Immature natural killer cell (primary cell): Measurements from ENCODE around the gene TADA2B. TPM values are rescaled to one million over a fixed set of nuclear protein-coding genes. Genes with fewer than 3 reads are reported as not detected.
"Not testable (repeated sequence)": the region's sequence is repeated elsewhere in the genome, so short reads cannot be mapped to it uniquely, and the experiment has no call there.

ENCODE experiments used
- DNase-seq, 3 donors: peaks; one replicate each; pipeline ENCODE4 v3.0.0; 2022; ENCODE audit warnings: mixed read lengths in 1 of 3
- H3K27ac Mint-ChIP-seq, 6 donors: one replicate each; pipeline ENCODE4 v1.8.0; 2020; ENCODE audit warnings: mixed read lengths in 6 of 6, mild to moderate bottlenecking in 5 of 6, inconsistent platforms in 4 of 6, moderate library complexity in 3 of 6
- H3K27me3 Mint-ChIP-seq, 3 donors: one replicate each; pipeline ENCODE4 v1.8.0; 2020 to 2021; ENCODE audit warnings: low read depth in 3 of 3, mild to moderate bottlenecking in 3 of 3, mixed read lengths in 3 of 3, moderate library complexity in 3 of 3, inconsistent platforms in 1 of 3
- H3K36me3 Mint-ChIP-seq, 3 donors: one replicate each; pipeline ENCODE4 v1.8.0; 2020; ENCODE audit warnings: mixed read lengths in 3 of 3, inconsistent platforms in 2 of 3, mild to moderate bottlenecking in 2 of 3
- H3K4me1 Mint-ChIP-seq, 2 donors: one replicate each; pipeline ENCODE4 v1.8.0; 2020; ENCODE audit warnings: inconsistent platforms in 2 of 2, mild to moderate bottlenecking in 2 of 2, mixed read lengths in 2 of 2, moderate library complexity in 1 of 2
- H3K4me3 Mint-ChIP-seq, 5 donors: one replicate each; pipeline ENCODE4 v1.8.0; 2020; ENCODE audit warnings: mild to moderate bottlenecking in 5 of 5, mixed read lengths in 5 of 5, inconsistent platforms in 3 of 5, moderate library complexity in 3 of 5
- H3K9me3 Mint-ChIP-seq, 6 donors: one replicate each; pipeline ENCODE4 v1.8.0; 2020; ENCODE audit warnings: mild to moderate bottlenecking in 6 of 6, mixed read lengths in 6 of 6, inconsistent platforms in 4 of 6, moderate library complexity in 3 of 6
- polyA plus RNA-seq, 3 donors: library from polyadenylated mRNA; unstranded; fragments of 300-500 nt; fragmentation: Illumina TruSeq; gene quantifications; one replicate each; pipeline ENCODE4 v1.2.3, GENCODE V29; 2021

Gene TADA2B
- polyA plus RNA-seq, 3 donors from 2014 or later, result 2.1 to 3.9 (median 3.0) TPM

GRCh38 chr4:7074426-7074825 lies 31.3 kb downstream of the TADA2B start:
- H3K4me1 Mint-ChIP-seq, result peaks cover 7 to 9% of the 10 kb centered on the region in 2 donors
- no peaks in the 10 kb centered on the region for H3K9me3 Mint-ChIP-seq
- H3K27ac Mint-ChIP-seq, result no peak overlapping the region
- no peak for DNase-seq
- H3K4me3 Mint-ChIP-seq, result no peak overlapping the region
- H3K27me3 Mint-ChIP-seq, result peaks cover 0 to 5% (median 3%) of the 10 kb centered on the region in 3 donors
- no peaks in the 10 kb centered on the region for H3K36me3 Mint-ChIP-seq

GRCh38 chr4:7075962-7076695 lies 33.0 kb downstream of the TADA2B start:
- Mint-ChIP-seq H3K27me3 (peaks cover 3 to 14% (median 7%) of the 10 kb centered on the region in 3 donors), H3K4me3 (no peak overlapping the region), H3K9me3 (peaks cover 0 to 5% (median under 1%) of the 10 kb centered on the region in 6 donors), H3K27ac (no peak overlapping the region), H3K36me3 (no peaks in the 10 kb centered on the region), H3K4me1 (no peaks in the 10 kb centered on the region)
- DNase-seq, result no peak

GRCh38 chr4:7076696-7077082 lies 33.5 kb downstream of the TADA2B start:
- no peak overlapping the region for H3K4me3 Mint-ChIP-seq
- no peak for DNase-seq
- H3K27me3 Mint-ChIP-seq, result peaks cover 3 to 14% (median 10%) of the 10 kb centered on the region in 3 donors
- H3K36me3 Mint-ChIP-seq, result no peaks in the 10 kb centered on the region
- no peaks in the 10 kb centered on the region for H3K4me1 Mint-ChIP-seq
- peaks cover 0 to 5% (median under 1%) of the 10 kb centered on the region in 6 donors for H3K9me3 Mint-ChIP-seq
- no peak overlapping the region for H3K27ac Mint-ChIP-seq

GRCh38 chr4:7077371-7077770 lies 34.2 kb downstream of the TADA2B start:
- Mint-ChIP-seq H3K4me3 (no peak overlapping the region), H3K27ac (no peak overlapping the region), H3K9me3 (peaks cover 0 to 5% (median under 1%) of the 10 kb centered on the region in 6 donors), H3K4me1 (no peaks in the 10 kb centered on the region), H3K36me3 (no peaks in the 10 kb centered on the region), H3K27me3 (peaks cover 3 to 14% (median 12%) of the 10 kb centered on the region in 3 donors)
- no peak for DNase-seq

- no peak overlapping the region for H3K27ac Mint-ChIP-seq
- peaks cover 3 to 14% (median 12%) of the 10 kb centered on the region in 3 donors for H3K27me3 Mint-ChIP-seq
- no peak overlapping the region for H3K4me3 Mint-ChIP-seq
- H3K4me1 Mint-ChIP-seq, result no peaks in the 10 kb centered on the region
- DNase-seq, result no peak
- H3K36me3 Mint-ChIP-seq, result no peaks in the 10 kb centered on the region
- peaks cover 0 to 5% (median under 1%) of the 10 kb centered on the region in 6 donors for H3K9me3 Mint-ChIP-seq
Observed at GRCh38 chr4:7078025-7078424, 34.9 kb downstream of the TADA2B start.

GRCh38 chr4:7079483-7079882 lies 36.3 kb downstream of the TADA2B start:
- not testable (repeated sequence) for DNase-seq, H3K36me3 Mint-ChIP-seq, H3K9me3 Mint-ChIP-seq, H3K4me3 Mint-ChIP-seq, H3K4me1 Mint-ChIP-seq, H3K27ac Mint-ChIP-seq
- H3K27me3 Mint-ChIP-seq, result peaks cover 13 to 22% (median 17%) of the 10 kb centered on the region in 3 donors

- DNase-seq, result not testable (repeated sequence)
Observed at GRCh38 chr4:7079909-7080308, 36.7 kb downstream of the TADA2B start.

GRCh38 chr4:7083597-7084563 lies 40.7 kb downstream of the TADA2B start:
- Mint-ChIP-seq H3K27ac (no peak overlapping the region), H3K4me1 (no peaks in the 10 kb centered on the region), H3K9me3 (peaks cover 0 to 8% (median under 1%) of the 10 kb centered on the region in 6 donors), H3K4me3 (no peak overlapping the region), H3K36me3 (no peaks in the 10 kb centered on the region), H3K27me3 (peaks cover 17 to 28% (median 18%) of the 10 kb centered on the region in 3 donors)
- DNase-seq, result no peak

More at GRCh38 chr4:7079909-7080308, 36.7 kb downstream of the TADA2B start:
- not testable (repeated sequence) for H3K9me3 Mint-ChIP-seq, H3K36me3 Mint-ChIP-seq, H3K27ac Mint-ChIP-seq, H3K4me3 Mint-ChIP-seq, H3K4me1 Mint-ChIP-seq
- H3K27me3 Mint-ChIP-seq, result peaks cover 17 to 22% (median 20%) of the 10 kb centered on the region in 3 donors

- H3K27ac Mint-ChIP-seq, H3K9me3 Mint-ChIP-seq, H3K4me3 Mint-ChIP-seq, H3K4me1 Mint-ChIP-seq, DNase-seq, H3K36me3 Mint-ChIP-seq: not testable (repeated sequence)
- peaks cover 17 to 28% (median 18%) of the 10 kb centered on the region in 3 donors for H3K27me3 Mint-ChIP-seq
Observed at GRCh38 chr4:7084564-7084961, 41.4 kb downstream of the TADA2B start.

- Mint-ChIP-seq H3K36me3 (no peaks in the 10 kb centered on the region), H3K4me1 (no peaks in the 10 kb centered on the region), H3K27ac (no peak overlapping the region), H3K9me3 (peaks cover 0 to 3% (median 0%) of the 10 kb centered on the region in 6 donors), H3K27me3 (peaks cover 6 to 22% (median 20%) of the 10 kb centered on the region in 3 donors), H3K4me3 (no peak overlapping the region)
- DNase-seq, result no peak
Observed at GRCh38 chr4:7086384-7086783, 43.2 kb downstream of the TADA2B start.

- H3K4me1 Mint-ChIP-seq, result no peaks in the 10 kb centered on the region
- H3K36me3 Mint-ChIP-seq, result no peaks in the 10 kb centered on the region
- peaks cover 0 to 3% (median 0%) of the 10 kb centered on the region in 6 donors for H3K9me3 Mint-ChIP-seq
- DNase-seq, result no peak
- no peak overlapping the region for H3K27ac Mint-ChIP-seq
- H3K4me3 Mint-ChIP-seq, result no peak overlapping the region
- H3K27me3 Mint-ChIP-seq, result peaks cover 6 to 20% (median 19%) of the 10 kb centered on the region in 3 donors
Observed at GRCh38 chr4:7087036-7087435, 43.9 kb downstream of the TADA2B start.

- Mint-ChIP-seq H3K27me3 (peaks cover 4 to 17% (median 10%) of the 10 kb centered on the region in 3 donors), H3K27ac (no peak overlapping the region), H3K4me1 (no peaks in the 10 kb centered on the region), H3K9me3 (peaks cover 0 to 3% (median 0%) of the 10 kb centered on the region in 6 donors), H3K4me3 (no peak overlapping the region), H3K36me3 (no peaks in the 10 kb centered on the region)
- no peak for DNase-seq
Observed at GRCh38 chr4:7089213-7089986, 46.2 kb downstream of the TADA2B start.

GRCh38 chr4:7092026-7092425 lies 48.9 kb downstream of the TADA2B start:
- H3K36me3 Mint-ChIP-seq, result no peaks in the 10 kb centered on the region

More at GRCh38 chr4:7092026-7092425, 48.9 kb downstream of the TADA2B start:
- no peaks in the 10 kb centered on the region for H3K9me3 Mint-ChIP-seq
- DNase-seq, result no peak
- H3K27ac Mint-ChIP-seq, result no peak overlapping the region
- H3K4me3 Mint-ChIP-seq, result no peak overlapping the region
- H3K27me3 Mint-ChIP-seq, result peaks cover 1 to 13% (median 4%) of the 10 kb centered on the region in 3 donors
- no peaks in the 10 kb centered on the region for H3K4me1 Mint-ChIP-seq
